HG03469 (cell line): ENCODE measurements around the gene ZBTB46.
"Not testable (repeated sequence)": the region's sequence is repeated elsewhere in the genome, so short reads cannot be mapped to it uniquely, and the experiment has no call there.

Source experiments
- ATAC-seq: cut with Tn5 transposase; IDR thresholded peaks from one replicate; pipeline ENCODE4 v1.9.1; 2021; ENCODE audit warnings: mild to moderate bottlenecking, moderate library complexity, moderate number of reproducible peaks; ENCODE audit not compliant: unreplicated experiment

Gene ZBTB46

GRCh38 chr20:63737945-63738686, 92.9 kb downstream of the ZBTB46 start:
- ATAC-seq: no peak

- no peak for ATAC-seq
These were observed 93.4 kb downstream of the ZBTB46 start for GRCh38 chr20:63737695-63737944.

- no peak for ATAC-seq
These were observed 94.0 kb downstream of the ZBTB46 start for GRCh38 chr20:63736893-63737694.

- no peak for ATAC-seq
These were observed 95.0 kb downstream of the ZBTB46 start, which contains the start of gene LIME1 for GRCh38 chr20:63735859-63736718. TSS of gene LIME1 (plus strand) at chr20:63736664. CDS start at chr20:63737550, 886 bp downstream.

- ATAC-seq: no peak
These were observed 95.9 kb downstream of the ZBTB46 start for GRCh38 chr20:63734946-63735858.

- no peak for ATAC-seq
These were observed 96.7 kb downstream of the ZBTB46 start for GRCh38 chr20:63734111-63734945.

GRCh38 chr20:63733579-63734081, 97.4 kb downstream of the ZBTB46 start:
- ATAC-seq: no peak

- ATAC-seq: no peak
These were observed 97.9 kb downstream of the ZBTB46 start for GRCh38 chr20:63733117-63733516.

GRCh38 chr20:63732118-63733095, 98.7 kb downstream of the ZBTB46 start:
- ATAC-seq: no peak

GRCh38 chr20:63731410-63731809, 99.7 kb downstream of the ZBTB46 start:
- no peak for ATAC-seq

- ATAC-seq: not testable (repeated sequence)
These were observed 100.8 kb downstream of the ZBTB46 start for GRCh38 chr20:63730189-63730733.

- not testable (repeated sequence) for ATAC-seq
These were observed 108.0 kb downstream of the ZBTB46 start for GRCh38 chr20:63722967-63723622.

- no peak for ATAC-seq
These were observed 112.1 kb downstream of the ZBTB46 start for GRCh38 chr20:63718996-63719395.

- ATAC-seq: no peak
These were observed 116.2 kb downstream of the ZBTB46 start for GRCh38 chr20:63714858-63715257.

GRCh38 chr20:63712191-63712590, 118.9 kb downstream of the ZBTB46 start:
- ATAC-seq: no peak

GRCh38 chr20:63711085-63711645, 119.9 kb downstream of the ZBTB46 start:
- no peak for ATAC-seq

- ATAC-seq: no peak
These were observed 121.9 kb downstream of the ZBTB46 start for GRCh38 chr20:63709149-63709527.
